Gastrocnemius medialis (tissue), 4 donors: Measurements from ENCODE around the gene CCNF. TPM values are rescaled to one million over a fixed set of nuclear protein-coding genes. Genes with fewer than 3 reads are reported as not detected.

Source experiments
- ATAC-seq, 2 donors: fragments of 150-250 bp; one replicate each; pipeline ENCODE4 v1.9.1; 2016
- DNase-seq, 2 donors: peaks; one replicate each; pipeline ENCODE4 v3.0.0-alpha.2; 2019
- H3K27ac ChIP-seq, 4 donors: fragments of 200-600 bp; sonication (generic); 1 replicate in 1 of 4; 2 replicates in 3 of 4; pipeline ENCODE4 v1.5.1; 2016 to 2018; ENCODE audit warnings: mild to moderate bottlenecking in 2 of 4, moderate library complexity in 1 of 4
- H3K27me3 ChIP-seq, 3 donors: fragments of 200-600 bp; sonication (generic) in 2 of 3; 1 replicate in 1 of 3; 2 replicates in 2 of 3; pipeline versions ENCODE4 v1.5.1 to v1.6.0; 2016 to 2019; ENCODE audit warnings: mild to moderate bottlenecking in 1 of 3, moderate library complexity in 1 of 3
- H3K36me3 ChIP-seq, 2 donors: fragments of 200-600 bp; sonication (generic) in 1 of 2; one replicate each; pipeline ENCODE4 v1.5.1; 2017 to 2018
- H3K4me1 ChIP-seq, 2 donors: fragments of 200-600 bp; sonication (generic) in 1 of 2; one replicate each; pipeline ENCODE4 v1.5.1; 2016 to 2017; ENCODE audit warnings: mild to moderate bottlenecking in 2 of 2
- H3K4me3 ChIP-seq, 4 donors: fragments of 200-600 bp; sonication (generic) in 3 of 4; 1 replicate in 1 of 4; 2 replicates in 3 of 4; pipeline ENCODE4 v1.5.1; 2016 to 2019; ENCODE audit warnings: mild to moderate bottlenecking in 2 of 4
- H3K9me3 ChIP-seq, 3 donors: fragments of 200-600 bp; sonication (generic) in 2 of 3; 1 replicate in 1 of 3; 2 replicates in 2 of 3; pipeline ENCODE4 v1.5.1; 2016 to 2019
- CTCF ChIP-seq, 5 experiments: fragments of 450-650 bp in 3 of 5; fragments of 200-600 bp in 2 of 5; sonication (generic) in 2 of 5; IDR thresholded peaks in 4 of 5; conservative IDR thresholded peaks in 1 of 5; 1 replicate in 4 of 5; 2 replicates in 1 of 5; pipeline ENCODE4 v1.5.1; 2016 to 2019; ENCODE audit warnings: antibody characterized with exemption in 5 of 5, mild to moderate bottlenecking in 3 of 5, moderate library complexity in 3 of 5
- POLR2A ChIP-seq, 2 donors: fragments of 450-650 bp; IDR thresholded peaks; one replicate each; pipeline ENCODE4 v1.6.1; 2017; ENCODE audit warnings: antibody characterized with exemption in 2 of 2, mild to moderate bottlenecking in 2 of 2, moderate library complexity in 2 of 2
- in situ Hi-C, 4 donors: fragments of 200-750 bp; cut with MboI; loops; one replicate each; pipeline versions ENCODE4 v1.15.0 to v1.8.0; 2017; ENCODE audit warnings: low sequenced_read_pairs in 4 of 4
- intact Hi-C: fragments of 100-400 bp; cut with DNase I; formaldehyde crosslinking; loops from one replicate; pipeline ENCODE4 v1.15.1; 2023; ENCODE audit warnings: low total_unique reads
- total RNA-seq, 4 donors: library from RNA; depleted of rRNA; stranded (reverse); fragments of >200 nt; gene quantifications; one replicate each; pipeline versions ENCODE4 v1.1.0 to v1.2.3, GENCODE V29; 2016

The CCNF gene
- total RNA-seq, 4 donors from 2014 or later = 1.8 to 3.6 (median 2.4) TPM

GRCh38 chr16:2499890-2500429 lies 70.7 kb downstream of the CCNF start:
- H3K4me1 ChIP-seq = peaks cover 30 to 36% of the 10 kb centered on the region in 2 donors
- TF ChIP-seq CTCF (IDR thresholded peaks at IDR 0.05 in 4 of 5, conservative IDR thresholded peaks at IDR 0.05 in 1 of 5) = no peak
- TF ChIP-seq POLR2A (IDR thresholded peaks at IDR 0.05) = no peak
- intact Hi-C loops = loop anchor here (5.0 kb wide), 3 partner anchors 38 to 303 kb away; partner anchors contain the start of genes CASKIN1, CCNF and TEDC2

DNA sequence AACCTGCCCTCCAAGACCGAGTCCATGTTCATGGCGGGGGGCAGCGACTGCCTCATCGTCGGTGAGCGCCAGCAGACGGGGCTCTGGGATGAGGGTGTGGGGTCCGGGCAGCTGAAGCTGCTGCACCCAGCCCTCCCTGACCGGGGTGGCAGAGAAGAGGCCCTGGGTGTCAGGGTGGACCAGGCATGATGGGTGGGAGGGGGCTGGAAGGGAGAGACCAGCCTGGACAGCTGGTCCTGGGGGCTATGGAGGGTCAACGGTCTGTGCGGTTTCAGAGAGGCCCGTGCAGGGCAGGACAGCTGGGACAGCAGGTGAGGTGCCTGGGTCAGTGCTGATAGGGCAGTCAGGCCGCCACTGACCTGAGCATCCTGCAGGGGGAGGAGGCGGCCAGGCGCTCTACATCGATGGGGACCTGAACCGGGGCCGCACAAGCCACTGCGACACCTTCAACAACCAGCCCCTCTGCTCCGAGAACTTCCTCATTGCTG lies 71.2 kb downstream of the CCNF start:
- ATAC-seq (no peak), DNase-seq (no peak)
- TF ChIP-seq CTCF (IDR thresholded peaks at IDR 0.05 in 4 of 5, conservative IDR thresholded peaks at IDR 0.05 in 1 of 5) (no peak), POLR2A (IDR thresholded peaks at IDR 0.05) (no peak)
- Histone ChIP-seq H3K27me3 (no peaks in the 10 kb centered on the region), H3K4me3 (no peak overlapping the region), H3K9me3 (no peaks in the 10 kb centered on the region), H3K36me3 (no peaks in the 10 kb centered on the region), H3K4me1 (peaks cover 30 to 36% of the 10 kb centered on the region in 2 donors), H3K27ac (no peak overlapping the region)
- intact Hi-C loops = loop anchor here (5.0 kb wide), 2 partner anchors 73 to 303 kb away; partner anchors contain the start of genes CASKIN1 and CCNF
- in situ Hi-C loops = loop anchor here in 1 of 4 donors (10.0 kb wide), 1 partner anchor 166 kb away; no protein-coding TSS in a partner anchor

More at GRCh38 chr16:2499890-2500429, 70.7 kb downstream of the CCNF start:
- ATAC-seq = no peak
- in situ Hi-C loops = loop anchor here in 3 of 4 donors (10.0 to 25.0 kb wide), 3 partner anchors 155 to 165 kb away; partner anchors contain the start of gene ABCA3 (in 2 of the 3)
- Histone ChIP-seq H3K27me3 (no peaks in the 10 kb centered on the region), H3K36me3 (no peaks in the 10 kb centered on the region), H3K27ac (no peak overlapping the region), H3K4me3 (no peak overlapping the region), H3K9me3 (no peaks in the 10 kb centered on the region)
- DNase-seq = no peak

DNA sequence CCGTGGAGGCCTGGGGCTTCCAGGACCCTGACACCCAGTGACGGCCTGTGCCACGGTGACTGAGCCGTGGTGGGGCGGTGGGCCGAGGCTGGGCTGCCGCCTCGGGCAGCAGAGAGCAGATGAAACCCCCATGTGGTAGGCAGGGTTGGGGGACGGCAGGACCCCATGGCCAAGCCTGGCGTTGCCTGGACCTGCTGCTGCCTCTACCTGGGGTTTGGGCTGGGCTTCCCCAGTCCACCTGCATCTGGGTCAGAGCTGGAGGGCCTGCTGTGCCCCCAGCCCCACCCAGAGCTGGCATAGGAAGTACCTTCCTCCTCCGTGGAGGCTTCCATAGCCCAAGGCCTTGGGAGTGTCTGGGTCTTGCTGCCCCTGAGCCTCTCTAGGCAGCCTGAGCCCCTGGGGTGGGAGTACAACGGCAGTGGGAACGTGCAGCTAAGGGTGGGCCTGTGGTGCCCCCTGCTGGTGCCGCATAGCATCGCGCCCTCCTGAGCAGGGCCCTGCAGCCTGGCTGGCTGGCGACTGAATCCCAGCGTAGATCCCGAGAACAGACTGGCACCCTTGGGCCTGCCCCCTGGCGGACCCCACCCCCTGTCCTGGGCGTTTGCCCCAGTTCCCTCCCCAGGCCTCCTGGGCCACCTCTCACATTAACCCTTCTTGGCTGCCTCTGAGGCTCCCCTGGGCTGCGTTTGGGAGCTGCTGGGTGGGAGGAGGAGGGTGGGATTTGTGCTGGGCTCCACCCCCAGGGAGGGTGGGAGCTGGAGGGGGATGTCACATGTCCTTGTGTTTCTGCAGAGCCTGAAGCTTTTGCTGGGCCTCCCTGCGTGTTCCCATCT lies 71.9 kb downstream of the CCNF start:
- intact Hi-C loops (loop anchor here (1.0 to 5.0 kb wide), 4 partner anchors 27 to 304 kb away; partner anchors contain the start of genes ABCA3, CASKIN1 and CCNF), in situ Hi-C loops (loop anchor here in 1 of 4 donors (10.0 kb wide), 1 partner anchor 166 kb away; no protein-coding TSS in a partner anchor)
- peaks cover 30 to 36% of the 10 kb centered on the region in 2 donors for H3K4me1 ChIP-seq
- no peaks in the 10 kb centered on the region for H3K9me3 ChIP-seq
- no peaks in the 10 kb centered on the region for H3K27me3 ChIP-seq
- no peak for TF ChIP-seq POLR2A (IDR thresholded peaks at IDR 0.05)
- peak; percentile 94 to 99 (median 97) for TF ChIP-seq CTCF (IDR thresholded peaks at IDR 0.05 in 4 of 5, conservative IDR thresholded peaks at IDR 0.05 in 1 of 5)
- ATAC-seq (peak; percentile 79 to 81), DNase-seq (peak in 1 of 2 donors; percentile 70)
- H3K4me3 ChIP-seq = peak overlapping the region in 2 of 4 donors; percentile 9 to 32
- no peaks in the 10 kb centered on the region for H3K36me3 ChIP-seq
- H3K27ac ChIP-seq = no peak overlapping the region

DNA sequence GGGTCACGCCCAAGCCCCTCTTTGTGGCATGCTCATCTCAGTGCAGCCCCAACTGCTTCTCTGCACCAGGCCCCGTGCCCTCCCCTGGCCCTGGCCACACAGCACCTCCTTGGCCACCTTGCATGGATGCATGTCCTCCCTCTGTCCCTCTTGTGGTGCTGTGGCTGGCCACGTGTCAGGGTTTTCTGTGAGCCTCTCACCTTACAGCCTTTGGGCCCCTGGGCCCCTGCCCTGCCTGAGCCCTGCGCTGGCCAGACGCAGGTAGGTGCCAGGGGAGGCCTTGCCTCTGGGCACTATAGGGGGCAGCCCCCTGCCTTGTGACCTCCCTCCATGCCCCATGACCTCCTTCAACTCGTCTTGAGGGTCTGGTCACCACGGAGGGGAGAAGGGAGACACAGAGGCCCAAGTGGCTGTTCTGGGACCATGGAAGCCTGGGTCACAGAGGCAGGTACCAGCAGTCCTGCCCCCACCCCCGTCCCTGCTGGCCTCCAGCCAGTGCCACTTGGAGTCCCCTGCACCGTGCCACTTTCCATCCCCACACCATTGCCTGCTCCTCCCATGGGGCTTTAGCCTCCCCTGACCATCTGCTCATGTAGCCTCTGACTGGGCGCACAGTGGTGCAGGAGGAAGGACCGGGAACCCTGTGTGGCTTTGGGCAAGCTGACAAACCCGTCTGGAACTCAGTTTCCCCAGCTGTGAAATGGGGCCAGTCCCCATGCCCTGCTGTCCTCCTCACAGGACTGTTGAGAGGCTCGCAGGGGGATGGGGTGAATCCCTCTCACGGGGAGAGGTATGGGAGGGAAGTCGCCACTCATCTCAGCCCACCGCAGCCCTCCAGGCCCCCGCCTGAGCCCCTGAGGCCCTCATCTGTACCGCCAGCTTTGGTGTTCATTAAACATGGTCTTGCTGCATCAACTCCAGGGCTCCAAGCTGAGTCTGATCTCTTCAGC lies 73.0 kb downstream of the CCNF start:
- peaks cover 28 to 32% of the 10 kb centered on the region in 2 donors for H3K4me1 ChIP-seq
- H3K4me3 ChIP-seq = no peak overlapping the region
- ATAC-seq (no peak), DNase-seq (no peak)
- intact Hi-C loops (loop anchor here (1.0 to 5.0 kb wide), 4 partner anchors 28 to 305 kb away; partner anchors contain the start of genes ABCA3, CASKIN1 and CCNF), in situ Hi-C loops (loop anchor here in 1 of 4 donors (10.0 kb wide), 1 partner anchor 167 kb away; no protein-coding TSS in a partner anchor)
- TF ChIP-seq POLR2A (IDR thresholded peaks at IDR 0.05) = no peak
- TF ChIP-seq CTCF (IDR thresholded peaks at IDR 0.05 in 4 of 5, conservative IDR thresholded peaks at IDR 0.05 in 1 of 5) = no peak
- H3K27ac ChIP-seq = no peak overlapping the region
- H3K27me3 ChIP-seq = no peaks in the 10 kb centered on the region
- no peaks in the 10 kb centered on the region for H3K9me3 ChIP-seq
- H3K36me3 ChIP-seq = no peaks in the 10 kb centered on the region
